ENCODE results near the gene PAX7. TPM values are rescaled to one million over a fixed set of nuclear protein-coding genes. Genes with fewer than 3 reads are reported as not detected.

Gene PAX7
- total RNA-seq, 1 experiment from 2014 or later, result 0.24 TPM

- Mint-ChIP-seq H3K36me3 (no peaks in the 10 kb centered on the region), H3K4me1 (peaks cover 71% of the 10 kb centered on the region), H3K9me3 (no peaks in the 10 kb centered on the region), H3K27me3 (ENCODE audit: low read depth) (peaks cover 98% of the 10 kb centered on the region), H3K4me3 (peak overlapping the region; percentile 43; the same call in 1 of the 2 replicates), H3K27ac (no peak overlapping the region)
- peak; percentile 1; the same call in 1 of the 2 replicates for ATAC-seq
- DNase-seq (ENCODE audit: low spot score), result peak; percentile 62
- TF ChIP-seq NFATC4 (CRISPR knock-in tag; IDR thresholded peaks at IDR 0.05) (no peak), ZNF263 (CRISPR knock-in tag; IDR thresholded peaks at IDR 0.05; ENCODE audit: low read depth) (no peak), GABPB1 (CRISPR knock-in tag; IDR thresholded peaks at IDR 0.05) (no peak)
- ChIA-PET CTCF (interaction anchor here (0.6 to 1.3 kb wide), 7 partner anchors 8 to 227 kb away, joined by 3 to 5 read pairs (median 3); no protein-coding TSS in a partner anchor), POLR2A (no interaction called here)
These were observed 16.3 kb downstream of the PAX7 start for GRCh38 chr1:18646786-18647410.

- DNase-seq (ENCODE audit: low spot score) (no peak), ATAC-seq (no peak)
- ChIA-PET POLR2A (interaction anchor here (0.6 kb wide), 1 partner anchor 22 kb away, joined by 3 read pairs; no protein-coding TSS in a partner anchor), CTCF (interaction anchor here (0.6 to 1.3 kb wide), 5 partner anchors 25 to 227 kb away, joined by 3 to 5 read pairs (median 4); no protein-coding TSS in a partner anchor)
- TF ChIP-seq ZNF121 (CRISPR knock-in tag; IDR thresholded peaks at IDR 0.05), result no peak
- TF ChIP-seq E2F5 (CRISPR knock-in tag; IDR thresholded peaks at IDR 0.05), result no peak
- no peak overlapping the region for H3K27ac Mint-ChIP-seq
- no peaks in the 10 kb centered on the region for H3K9me3 Mint-ChIP-seq
- H3K4me3 Mint-ChIP-seq, result 0 out of 2 replicates have a peak overlapping the region, but pooled peaks have one; percentile 25
- H3K27me3 Mint-ChIP-seq (ENCODE audit: low read depth), result peaks cover 97% of the 10 kb centered on the region
- H3K36me3 Mint-ChIP-seq, result no peaks in the 10 kb centered on the region
- peaks cover 76% of the 10 kb centered on the region for H3K4me1 Mint-ChIP-seq
These were observed 17.1 kb downstream of the PAX7 start for GRCh38 chr1:18647681-18648214.

DNA sequence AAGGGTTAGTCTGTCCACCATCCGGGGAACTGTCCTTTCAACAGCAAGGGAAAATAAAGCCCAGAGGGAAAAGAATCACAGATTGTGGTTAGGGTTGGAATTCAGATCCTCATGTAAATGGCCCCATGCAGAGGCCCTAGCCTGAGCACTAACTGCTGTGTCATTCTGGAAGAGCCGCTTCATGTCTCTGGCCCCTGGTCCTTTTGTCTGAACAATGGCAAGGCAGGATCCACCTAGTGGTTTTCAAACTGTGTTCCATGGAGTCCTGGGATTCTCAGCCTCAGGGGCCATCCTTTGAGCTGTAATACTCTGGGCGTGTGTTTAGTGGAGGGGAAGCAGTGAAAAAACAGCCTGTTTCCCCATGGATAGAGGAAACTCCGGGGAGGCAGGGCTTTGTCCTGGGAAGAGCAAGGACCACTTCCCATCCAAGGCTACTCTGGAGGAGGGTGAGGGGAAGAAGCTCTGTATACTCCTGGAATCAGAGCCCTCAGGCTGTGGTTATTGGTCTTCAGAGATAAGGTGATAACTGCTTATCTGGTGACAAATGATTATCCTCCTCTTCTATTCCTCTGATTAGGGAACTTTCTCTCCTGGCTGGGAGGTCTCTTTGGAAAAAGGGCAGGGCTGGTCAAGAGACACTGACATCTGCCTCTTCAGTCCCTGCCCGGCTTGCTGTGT lies 19.2 kb downstream of the PAX7 start:
- TF ChIP-seq NFE2L1 (CRISPR knock-in tag; IDR thresholded peaks at IDR 0.05) (peak; percentile 85; the same call in 1 of the 2 replicates), ETV6 (CRISPR knock-in tag; IDR thresholded peaks at IDR 0.05) (peak; percentile 85; the same call in 1 of the 2 replicates), E2F5 (CRISPR knock-in tag; IDR thresholded peaks at IDR 0.05) (no peak), ZBTB21 (CRISPR knock-in tag; IDR thresholded peaks at IDR 0.05; ENCODE audit: borderline replicate concordance) (no peak), TEAD1 (CRISPR knock-in tag; IDR thresholded peaks at IDR 0.05) (peak; percentile 79)
- ChIA-PET CTCF (interaction anchor here (0.5 to 1.3 kb wide), 3 partner anchors 17 to 53 kb away, joined by 3 to 5 read pairs (median 3); no protein-coding TSS in a partner anchor), POLR2A (interaction anchor here (0.7 kb wide), 1 partner anchor 135 kb away, joined by 3 read pairs; no protein-coding TSS in a partner anchor)
- H3K36me3 Mint-ChIP-seq, result no peaks in the 10 kb centered on the region
- H3K9me3 Mint-ChIP-seq, result no peaks in the 10 kb centered on the region
- no peak overlapping the region for H3K4me3 Mint-ChIP-seq
- H3K27me3 Mint-ChIP-seq (ENCODE audit: low read depth), result peaks cover 97% of the 10 kb centered on the region
- H3K4me1 Mint-ChIP-seq, result peaks cover 83% of the 10 kb centered on the region
- DNase-seq (ENCODE audit: low spot score), result no peak
- no peak overlapping the region for H3K27ac Mint-ChIP-seq
- peak; percentile 27 for ATAC-seq

DNA sequence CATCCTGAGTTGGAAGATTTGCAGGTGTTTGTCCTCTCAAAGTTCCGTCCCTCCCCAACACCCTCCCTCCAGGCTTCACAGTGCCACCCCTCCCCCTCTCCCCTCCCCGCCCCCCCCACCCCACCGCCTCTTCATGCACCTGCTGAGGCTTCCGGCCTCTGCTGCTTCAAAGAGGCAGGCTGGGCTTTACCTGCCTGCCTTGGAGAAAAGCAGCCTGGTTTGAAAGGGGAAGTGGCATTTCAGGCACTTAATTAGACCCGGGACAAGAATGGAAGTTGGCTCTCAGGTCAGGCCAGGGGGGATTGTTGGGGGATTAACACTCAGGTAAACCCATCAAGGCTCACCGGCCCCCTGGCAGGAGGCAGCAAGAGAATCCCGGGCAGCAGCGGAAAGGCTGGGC lies 21.1 kb downstream of the PAX7 start:
- Mint-ChIP-seq H3K9me3 (no peaks in the 10 kb centered on the region), H3K27ac (peak overlapping the region; percentile 47), H3K27me3 (ENCODE audit: low read depth) (peaks cover 97% of the 10 kb centered on the region), H3K36me3 (no peaks in the 10 kb centered on the region), H3K4me1 (peaks cover 78% of the 10 kb centered on the region), H3K4me3 (no peak overlapping the region)
- TF ChIP-seq ZNF423 (CRISPR knock-in tag; IDR thresholded peaks at IDR 0.05) (peak; percentile 88), FOXP4 (CRISPR knock-in tag; IDR thresholded peaks at IDR 0.05) (peak; percentile 70; the same call in 1 of the 2 replicates), CREM (CRISPR knock-in tag; IDR thresholded peaks at IDR 0.05) (no peak), ETV6 (CRISPR knock-in tag; IDR thresholded peaks at IDR 0.05) (peak; percentile 81), FOXP1 (CRISPR knock-in tag; IDR thresholded peaks at IDR 0.05; ENCODE audit: borderline replicate concordance) (0 out of 2 replicates have a peak, but pooled peaks have one; percentile 20), SP1 (CRISPR knock-in tag; conservative IDR thresholded peaks at IDR 0.05) (0 out of 2 replicates have a peak, but pooled peaks have one; percentile 33)
- ChIA-PET CTCF (interaction anchor here (0.6 to 3.3 kb wide), 5 partner anchors 8 to 95 kb away, joined by 3 to 9 read pairs (median 5); no protein-coding TSS in a partner anchor), POLR2A (interaction anchor here (1.4 kb wide), 1 partner anchor 24 kb away, joined by 3 read pairs; no protein-coding TSS in a partner anchor)
- ATAC-seq, result peak; percentile 65
- DNase-seq (ENCODE audit: low spot score), result peak; percentile 66
